NCI-H146 treated with DMSO at 0.1 percent for 48 hours (cell line): ENCODE data around the gene RPP21.

ENCODE experiments used
- DNase-seq: peaks from one replicate; lab custom pipeline; 2025; ENCODE audit not compliant: unreplicated experiment; lab: John Stamatoyannopoulos, UW

Gene RPP21

DNA sequence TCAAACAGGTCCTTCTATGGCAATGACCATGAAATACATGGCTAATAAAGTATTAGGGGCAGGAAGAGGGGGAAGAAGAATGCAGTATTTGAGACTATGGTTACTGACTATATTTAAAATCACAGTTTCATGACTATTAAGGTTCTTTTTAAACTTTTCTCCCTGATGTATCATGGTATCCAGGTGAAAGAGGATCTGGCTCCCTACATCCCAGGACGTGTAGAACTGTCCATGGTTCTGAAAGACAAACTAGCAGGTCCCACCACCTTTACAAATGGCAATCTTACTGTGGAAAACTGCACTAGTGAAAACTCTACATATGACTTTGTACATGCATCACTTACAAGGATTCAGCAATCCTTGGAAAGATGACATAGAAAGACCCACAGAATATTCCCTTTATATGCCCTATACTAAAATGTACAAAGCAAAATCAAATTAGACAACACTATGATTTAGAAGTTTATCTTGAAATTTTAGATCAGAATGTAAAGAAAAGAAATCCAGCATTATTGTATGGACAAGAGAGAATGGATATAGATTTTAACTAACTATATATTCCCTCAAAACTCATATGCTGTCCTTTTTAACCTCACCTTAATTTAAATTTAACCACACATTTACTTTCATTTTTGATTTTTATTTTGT is 33.5 kb downstream of the RPP21 start:
- no peak for DNase-seq

DNA sequence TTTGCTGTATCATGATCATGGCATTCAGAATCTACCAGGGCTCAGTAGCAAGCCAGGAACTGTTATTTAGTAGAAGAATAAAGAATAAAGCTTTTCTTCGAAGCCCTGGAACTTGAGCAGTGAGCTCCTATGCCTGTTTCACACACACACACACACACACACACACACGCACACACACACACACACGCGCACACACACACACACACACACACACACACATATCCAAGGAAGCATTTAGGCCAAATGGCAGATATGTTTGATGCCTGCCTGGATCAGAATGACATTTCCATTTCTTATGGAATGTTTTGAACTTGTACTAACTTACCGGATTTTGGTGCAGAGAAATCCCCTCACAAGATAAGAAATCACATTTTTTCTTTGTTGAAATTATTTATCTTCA is 35.5 kb downstream of the RPP21 start:
- no peak for DNase-seq

DNA sequence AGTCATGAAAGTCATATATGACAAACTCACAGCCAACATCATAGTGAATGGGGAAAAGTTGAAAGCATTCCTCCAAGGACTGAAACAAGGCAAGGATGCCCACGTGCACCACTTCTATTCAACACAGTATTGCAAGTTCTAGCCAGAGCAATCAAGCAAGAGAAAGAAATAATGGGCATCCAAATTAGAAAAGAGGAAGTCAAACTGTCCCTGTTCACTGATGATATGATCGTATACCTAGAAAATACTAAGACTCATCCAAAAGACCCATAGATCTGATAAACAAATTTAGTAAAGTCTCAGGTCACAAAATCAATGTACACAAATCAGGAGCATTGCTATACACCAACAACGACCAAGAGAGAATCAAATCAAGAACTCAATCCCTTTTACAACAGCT is 41.2 kb downstream of the RPP21 start:
- no peak for DNase-seq

DNA sequence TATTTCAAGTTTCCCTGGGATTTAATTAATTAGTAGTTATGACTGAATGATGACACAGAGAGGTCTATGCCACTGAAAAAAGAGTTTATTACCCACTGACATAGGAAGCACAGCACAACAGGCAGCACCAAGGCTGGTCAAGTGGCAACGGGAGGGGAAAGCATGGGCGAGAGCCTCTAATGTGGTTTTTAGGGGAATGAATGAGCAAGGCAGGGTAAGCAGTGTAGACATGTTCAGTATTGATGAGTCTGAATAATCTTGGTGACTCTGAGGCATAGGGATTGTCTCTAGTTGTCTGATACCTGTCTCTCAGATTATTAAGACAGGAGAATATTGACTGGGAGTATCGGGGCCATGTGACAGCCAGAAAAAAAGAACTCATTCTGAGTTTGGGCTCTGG is 46.3 kb downstream of the RPP21 start:
- no peak for DNase-seq

DNA sequence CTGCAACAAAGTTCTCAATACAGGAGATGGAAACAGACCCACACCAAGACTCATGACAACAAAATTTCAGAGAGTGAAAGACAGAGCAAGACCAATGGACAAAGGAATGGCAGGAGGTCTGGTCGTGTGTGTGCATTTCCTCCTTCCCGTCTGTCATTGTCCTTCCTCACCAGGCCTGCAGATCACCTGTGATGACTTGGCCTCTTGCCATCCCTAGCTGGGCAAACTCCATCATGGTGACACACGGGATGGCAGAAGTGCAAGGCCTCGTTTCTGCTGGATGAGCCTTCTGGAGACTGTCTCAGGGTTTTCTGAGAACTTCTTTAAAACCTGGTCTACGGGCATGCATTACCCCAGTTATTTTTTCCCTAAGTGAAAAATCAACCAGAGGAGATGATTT is 49.2 kb downstream of the RPP21 start:
- DNase-seq, result peak; percentile 62
